ENCODE measurements around the gene COL24A1.
"Not testable (repeated sequence)": the region's sequence is repeated elsewhere in the genome, so short reads cannot be mapped to it uniquely, and the experiment has no call there.

The COL24A1 gene

DNA sequence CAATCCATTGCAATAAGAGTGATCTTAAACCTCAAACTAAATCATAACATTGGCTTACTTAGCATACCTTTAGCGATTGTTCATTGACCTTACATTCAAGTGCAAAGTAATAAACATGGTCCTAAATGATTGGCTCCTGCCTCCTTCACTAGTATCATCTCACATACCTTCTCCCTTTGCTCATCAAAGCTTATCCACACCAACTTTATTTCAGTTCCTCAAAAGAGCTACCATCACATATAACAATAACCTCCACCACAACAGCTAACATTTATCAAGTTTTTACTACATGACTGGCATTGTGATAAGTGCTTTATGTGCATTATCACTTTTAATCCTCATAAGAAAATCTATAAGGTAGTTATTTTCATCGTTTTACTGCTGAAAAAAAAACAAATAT, 198.8 kb downstream of the COL24A1 start:
- Histone ChIP-seq H3K4me2 (ENCODE audit: low read length) (no peak overlapping the region), H4K20me1 (ENCODE audit: control insufficient read depth, insufficient read depth, low read depth, low read length) (no peaks in the 10 kb centered on the region), H3K4me3 (ENCODE audit: low read length) (no peak overlapping the region), H3K36me3 (ENCODE audit: control insufficient read depth, low read length) (no peaks in the 10 kb centered on the region), H3K4me1 (ENCODE audit: control insufficient read depth, low read length) (no peaks in the 10 kb centered on the region), H3K27ac (ENCODE audit: low read depth, low read length) (no peak overlapping the region), H3K27me3 (ENCODE audit: control insufficient read depth, low read length) (no peaks in the 10 kb centered on the region), H3F3A (ENCODE audit: control insufficient read depth, insufficient read depth) (no peaks in the 10 kb centered on the region), H3K9me2 (replicated peaks; ENCODE audit: control insufficient read depth, low read length) (no peaks in the 10 kb centered on the region), H3K9me3 (ENCODE audit: control insufficient read depth, insufficient read depth, low read length) (no peaks in the 10 kb centered on the region), H3K79me2 (ENCODE audit: control insufficient read depth, low read length) (no peaks in the 10 kb centered on the region)
- TF ChIP-seq CTCF (IDR thresholded peaks at IDR 0.05; ENCODE audit: low read depth, low read length, poor library complexity, severe bottlenecking) (no peak), EZH2phosphoT487 (IDR thresholded peaks at IDR 0.05; ENCODE audit: borderline replicate concordance, low read length) (no peak)

GRCh38 chr1:85955218-85955617, 201.4 kb downstream of the COL24A1 start:
- not testable (repeated sequence) for H3K4me3 ChIP-seq (ENCODE audit: low read length); H3K9me3 ChIP-seq (ENCODE audit: control insufficient read depth, insufficient read depth, low read length); H3K36me3 ChIP-seq (ENCODE audit: control insufficient read depth, low read length); H4K20me1 ChIP-seq (ENCODE audit: control insufficient read depth, insufficient read depth, low read depth, low read length); H3K27me3 ChIP-seq (ENCODE audit: control insufficient read depth, low read length); H3K27ac ChIP-seq (ENCODE audit: low read depth, low read length); H3K79me2 ChIP-seq (ENCODE audit: control insufficient read depth, low read length); H3K4me1 ChIP-seq (ENCODE audit: control insufficient read depth, low read length); H3K4me2 ChIP-seq (ENCODE audit: low read length); H3K9me2 ChIP-seq (replicated peaks; ENCODE audit: control insufficient read depth, low read length); H3F3A ChIP-seq (ENCODE audit: control insufficient read depth, insufficient read depth)

DNA sequence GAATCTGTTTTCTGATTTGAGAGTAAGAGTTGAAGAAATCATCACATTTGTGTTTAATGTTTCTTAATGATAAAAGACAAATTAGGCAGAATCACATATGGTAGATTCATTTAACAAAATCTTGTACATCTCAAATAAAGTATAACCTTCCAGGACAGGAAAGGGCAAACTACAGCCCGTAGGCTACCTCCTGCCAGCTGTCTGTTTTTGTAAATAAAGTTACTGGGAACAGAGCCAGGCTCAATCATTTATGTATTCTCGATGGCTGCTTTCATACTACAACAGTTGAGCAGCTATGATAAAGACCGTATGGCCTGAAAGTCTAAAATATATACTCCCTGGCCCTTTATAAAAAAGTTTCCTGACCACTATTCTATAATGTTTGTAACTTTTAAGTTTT, 204.1 kb downstream of the COL24A1 start:
- no peaks in the 10 kb centered on the region for H3K9me2 ChIP-seq (replicated peaks; ENCODE audit: control insufficient read depth, low read length)
- H3K4me2 ChIP-seq (ENCODE audit: low read length) = no peak overlapping the region
- no peaks in the 10 kb centered on the region for H3K36me3 ChIP-seq (ENCODE audit: control insufficient read depth, low read length)
- no peaks in the 10 kb centered on the region for H3K9me3 ChIP-seq (ENCODE audit: control insufficient read depth, insufficient read depth, low read length)
- TF ChIP-seq CTCF (IDR thresholded peaks at IDR 0.05; ENCODE audit: low read depth, low read length, poor library complexity, severe bottlenecking) = no peak
- no peak for TF ChIP-seq EZH2phosphoT487 (IDR thresholded peaks at IDR 0.05; ENCODE audit: borderline replicate concordance, low read length)
- no peak overlapping the region for H3K4me3 ChIP-seq (ENCODE audit: low read length)
- no peaks in the 10 kb centered on the region for H4K20me1 ChIP-seq (ENCODE audit: control insufficient read depth, insufficient read depth, low read depth, low read length)
- H3K27me3 ChIP-seq (ENCODE audit: control insufficient read depth, low read length) = no peaks in the 10 kb centered on the region
- no peaks in the 10 kb centered on the region for H3K4me1 ChIP-seq (ENCODE audit: control insufficient read depth, low read length)
- no peaks in the 10 kb centered on the region for H3K79me2 ChIP-seq (ENCODE audit: control insufficient read depth, low read length)
- no peak overlapping the region for H3K27ac ChIP-seq (ENCODE audit: low read depth, low read length)
- H3F3A ChIP-seq (ENCODE audit: control insufficient read depth, insufficient read depth) = no peaks in the 10 kb centered on the region

DNA sequence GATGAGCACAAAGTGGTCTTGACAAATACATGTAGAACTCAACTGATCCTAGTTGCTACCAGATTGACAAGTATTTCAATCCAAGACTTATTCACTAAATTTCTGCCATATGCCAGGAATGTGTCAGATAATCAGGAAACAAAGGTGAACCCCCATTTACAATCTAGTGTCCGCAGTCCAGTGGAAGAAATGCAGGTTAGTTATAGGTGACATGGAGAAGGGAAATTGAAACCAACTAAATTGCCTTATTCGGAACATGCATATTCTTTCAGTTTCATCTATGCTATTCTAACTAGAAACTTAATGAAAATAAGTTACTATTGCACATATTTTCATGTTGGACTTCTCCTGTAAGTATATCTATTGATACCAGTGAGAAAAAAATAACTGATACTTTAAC, 209.4 kb downstream of the COL24A1 start:
- Histone ChIP-seq H3K9me3 (ENCODE audit: control insufficient read depth, insufficient read depth, low read length) (no peaks in the 10 kb centered on the region), H3K4me3 (ENCODE audit: low read length) (no peak overlapping the region), H4K20me1 (ENCODE audit: control insufficient read depth, insufficient read depth, low read depth, low read length) (no peaks in the 10 kb centered on the region), H3F3A (ENCODE audit: control insufficient read depth, insufficient read depth) (no peaks in the 10 kb centered on the region), H3K4me1 (ENCODE audit: control insufficient read depth, low read length) (no peaks in the 10 kb centered on the region), H3K4me2 (ENCODE audit: low read length) (no peak overlapping the region), H3K9me2 (replicated peaks; ENCODE audit: control insufficient read depth, low read length) (no peaks in the 10 kb centered on the region), H3K79me2 (ENCODE audit: control insufficient read depth, low read length) (no peaks in the 10 kb centered on the region), H3K27ac (ENCODE audit: low read depth, low read length) (no peak overlapping the region), H3K27me3 (ENCODE audit: control insufficient read depth, low read length) (no peaks in the 10 kb centered on the region), H3K36me3 (ENCODE audit: control insufficient read depth, low read length) (no peaks in the 10 kb centered on the region)
- no peak for TF ChIP-seq CTCF (IDR thresholded peaks at IDR 0.05; ENCODE audit: low read depth, low read length, poor library complexity, severe bottlenecking)
- no peak for TF ChIP-seq EZH2phosphoT487 (IDR thresholded peaks at IDR 0.05; ENCODE audit: borderline replicate concordance, low read length)

Data from DOHH2 (cell line).